H1 (cell line): ENCODE measurements around the gene CTIF. TPM values are rescaled to one million over a fixed set of nuclear protein-coding genes. Genes with fewer than 3 reads are reported as not detected.

Experiments used
- CTCF ChIA-PET: fragments of 300-600 bp; sonication (Branson Sonifier 250); formaldehyde crosslinking; loops from one replicate; lab custom pipeline; 2021; ENCODE audit not compliant: partially characterized antibody; lab: Charles Lee
- POLR2A ChIA-PET: fragments of 300-600 bp; sonication (Branson Sonifier 250); formaldehyde crosslinking; loops from one replicate; lab custom pipeline; 2021; ENCODE audit warnings: inconsistent platforms; ENCODE audit not compliant: partially characterized antibody; lab: Charles Lee
- DNase-seq, 2 experiments: peaks; one replicate each; pipeline versions ENCODE4 v3.0.0 to v3.0.0-alpha.2; 2010 to 2022; ENCODE audit warnings: low spot score in 2 of 2, low read depth in 1 of 2, mixed read lengths in 1 of 2
- FAIRE-seq: peaks from 2 replicates; lab custom pipeline; 2011; peaks lifted over from hg19 to GRCh38; lab: Jason Lieb, UNC
- H2AFZ ChIP-seq: 2 replicates; pipeline ENCODE4 v1.8.1; 2012; ENCODE audit warnings: low read length, inconsistent platforms
- H2AK5ac ChIP-seq: 2 replicates; pipeline ENCODE4 v1.6.1; 2013; ENCODE audit warnings: low read depth, low read length
- H2BK120ac ChIP-seq: replicated peaks from 2 replicates; pipeline ENCODE3; 2013; ENCODE audit warnings: low read depth, low read length, inconsistent platforms
- H2BK12ac ChIP-seq: 2 replicates; pipeline ENCODE4 v1.6.1; 2013; ENCODE audit warnings: low read depth, low read length
- H2BK15ac ChIP-seq: 2 replicates; pipeline ENCODE4 v1.6.1; 2013; ENCODE audit warnings: low read length
- H2BK20ac ChIP-seq: 2 replicates; pipeline ENCODE4 v1.6.1; 2013; ENCODE audit warnings: low read length
- H2BK5ac ChIP-seq: 2 replicates; pipeline ENCODE4 v1.6.1; 2013; ENCODE audit warnings: low read depth, low read length
- H3K14ac ChIP-seq: 2 replicates; pipeline ENCODE4 v1.6.1; 2013; ENCODE audit warnings: inconsistent platforms; ENCODE audit not compliant: insufficient read length
- H3K18ac ChIP-seq: 2 replicates; pipeline ENCODE4 v1.6.1; 2013; ENCODE audit warnings: low read length; ENCODE audit errors: extremely low read depth
- H3K23ac ChIP-seq: 2 replicates; pipeline ENCODE4 v1.6.1; 2013; ENCODE audit warnings: inconsistent platforms; ENCODE audit not compliant: insufficient read length
- H3K23me2 ChIP-seq: 2 replicates; pipeline ENCODE4 v1.6.1; 2013; ENCODE audit warnings: low read depth, low read length
- H3K27ac ChIP-seq: 2 replicates; pipeline ENCODE4 v1.6.1; 2011; ENCODE audit warnings: low read depth, low read length, inconsistent platforms
- H3K27me3 ChIP-seq, 4 experiments: replicated peaks in 1 of 4; 1 replicate in 1 of 4; 2 replicates in 3 of 4; pipeline versions ENCODE4 v1.6.1 to v1.8.1; 2011 to 2013; ENCODE audit warnings: low read length in 3 of 4, mild to moderate bottlenecking in 3 of 4, inconsistent platforms in 2 of 4, mixed read lengths in 2 of 4, moderate library complexity in 1 of 4; ENCODE audit not compliant: control insufficient read depth in 3 of 4, insufficient read depth in 3 of 4; ENCODE audit errors: extremely low read depth in 1 of 4
- H3K36me3 ChIP-seq, 4 experiments: 2 replicates each; pipeline versions ENCODE4 v1.6.1 to v1.8.1; 2011 to 2013; ENCODE audit warnings: mild to moderate bottlenecking in 4 of 4, low read length in 3 of 4, moderate library complexity in 2 of 4, control low read depth in 1 of 4, inconsistent platforms in 1 of 4; ENCODE audit not compliant: insufficient read depth in 4 of 4, control insufficient read depth in 2 of 4
- H3K4ac ChIP-seq: replicated peaks from 2 replicates; pipeline ENCODE3; 2013; ENCODE audit warnings: low read length, low read depth, mixed read lengths, inconsistent platforms; ENCODE audit not compliant: insufficient read length
- H3K4me1 ChIP-seq, 4 experiments: replicated peaks in 1 of 4; 1 replicate in 1 of 4; 2 replicates in 3 of 4; pipeline versions ENCODE4 v1.6.1 to v1.8.1; 2011 to 2013; ENCODE audit warnings: low read length in 3 of 4, inconsistent platforms in 2 of 4, mixed read lengths in 1 of 4; ENCODE audit not compliant: insufficient read depth in 4 of 4, control insufficient read depth in 3 of 4
- H3K4me2 ChIP-seq, 2 experiments: 2 replicates each; pipeline versions ENCODE4 v1.6.1 to v1.8.1; 2011 to 2013; ENCODE audit warnings: low read depth in 2 of 2, low read length in 2 of 2, control low read depth in 1 of 2, inconsistent platforms in 1 of 2, mild to moderate bottlenecking in 1 of 2; ENCODE audit not compliant: insufficient read depth in 1 of 2
- H3K4me3 ChIP-seq, 4 experiments: fragments of 200-600, 300-600 bp in 1 of 4; sonication (generic), shearing (Covaris generic), sonication (Bioruptor Twin) in 1 of 4; 2 replicates each; pipeline versions ENCODE4 v1.5.1 to v1.8.1; 2011 to 2016; ENCODE audit warnings: low read length in 4 of 4, low read depth in 3 of 4, control low read depth in 2 of 4, inconsistent platforms in 2 of 4, mild to moderate bottlenecking in 2 of 4, mixed read lengths in 1 of 4, moderate library complexity in 1 of 4; ENCODE audit not compliant: insufficient read depth in 2 of 4; ENCODE audit errors: extremely low read depth in 1 of 4
- H3K56ac ChIP-seq: replicated peaks from 2 replicates; pipeline ENCODE3; 2013; ENCODE audit warnings: low read depth, mild to moderate bottlenecking, mixed read lengths, low read length, inconsistent platforms; ENCODE audit not compliant: insufficient read length
- H3K79me1 ChIP-seq: 2 replicates; pipeline ENCODE4 v1.6.1; 2013; ENCODE audit warnings: low read depth, low read length, control low read depth
- H3K79me2 ChIP-seq, 2 experiments: 2 replicates each; pipeline versions ENCODE4 v1.6.1 to v1.8.1; 2012 to 2013; ENCODE audit warnings: low read length in 2 of 2, mild to moderate bottlenecking in 2 of 2, inconsistent platforms in 1 of 2; ENCODE audit not compliant: insufficient read depth in 2 of 2, control insufficient read depth in 1 of 2
- H3K9ac ChIP-seq, 4 experiments: replicated peaks in 1 of 4; 1 replicate in 1 of 4; 2 replicates in 3 of 4; pipeline versions ENCODE4 v1.6.1 to v1.8.1; 2011 to 2013; ENCODE audit warnings: low read depth in 3 of 4, low read length in 3 of 4, control low read depth in 2 of 4, mild to moderate bottlenecking in 2 of 4, moderate library complexity in 2 of 4, inconsistent platforms in 1 of 4; ENCODE audit errors: extremely low read depth in 1 of 4
- H3K9me3 ChIP-seq, 2 experiments: 2 replicates each; pipeline versions ENCODE4 v1.6.1 to v1.8.1; 2012 to 2013; ENCODE audit warnings: mild to moderate bottlenecking in 2 of 2, moderate library complexity in 2 of 2, control low read depth in 1 of 2, inconsistent platforms in 1 of 2, low read depth in 1 of 2, low read length in 1 of 2, mixed read lengths in 1 of 2; ENCODE audit not compliant: insufficient read depth in 2 of 2
- H4K20me1 ChIP-seq, 2 experiments: replicated peaks in 1 of 2; 2 replicates each; pipeline versions ENCODE3 to v1.8.1; 2011 to 2013; ENCODE audit warnings: inconsistent platforms in 2 of 2, low read length in 2 of 2, mild to moderate bottlenecking in 1 of 2; ENCODE audit not compliant: insufficient read depth in 2 of 2, control insufficient read depth in 1 of 2
- H4K5ac ChIP-seq: 2 replicates; pipeline ENCODE4 v1.6.1; 2013; ENCODE audit warnings: low read length, low read depth, mixed read lengths, inconsistent platforms; ENCODE audit not compliant: insufficient read length
- H4K8ac ChIP-seq: 2 replicates; pipeline ENCODE4 v1.8.0; 2013; ENCODE audit warnings: mild to moderate bottlenecking, moderate library complexity, low read length, inconsistent platforms; ENCODE audit not compliant: insufficient read depth; ENCODE audit errors: extremely low read depth
- H4K91ac ChIP-seq: replicated peaks from 2 replicates; pipeline ENCODE3; 2013; ENCODE audit warnings: low read length, mixed read lengths, inconsistent platforms; ENCODE audit not compliant: insufficient read length
- ASH2L ChIP-seq: fragments of 200-600, 300-600 bp; sonication (generic); IDR thresholded peaks from one replicate; pipeline ENCODE4 v1.7.1; 2017; ENCODE audit warnings: low read length
- BACH1 ChIP-seq: IDR thresholded peaks from 2 replicates; pipeline ENCODE4 v1.6.1; 2012; ENCODE audit warnings: low read length, improper control_type of control experiment
- CBX5 ChIP-seq: fragments of 300-800, 300-1000 bp; sonication (generic); IDR thresholded peaks from 2 replicates; pipeline ENCODE4 v1.7.1; 2016; ENCODE audit warnings: antibody characterized with exemption, low read length, low read depth
- CHD2 ChIP-seq: IDR thresholded peaks from 2 replicates; pipeline ENCODE4 v1.6.1; 2012; ENCODE audit warnings: low read length, improper control_type of control experiment
- CREB1 ChIP-seq: IDR thresholded peaks from 2 replicates; pipeline ENCODE4 v1.6.1; 2012; ENCODE audit warnings: inconsistent platforms
- EGR1 ChIP-seq: IDR thresholded peaks from 2 replicates; pipeline ENCODE4 v1.6.1; 2011; ENCODE audit warnings: low read depth, low read length, borderline replicate concordance
- JUN ChIP-seq: IDR thresholded peaks from 2 replicates; pipeline ENCODE4 v1.6.1; 2011; ENCODE audit warnings: low read depth, mild to moderate bottlenecking, improper control_type of control experiment, low read length
- NRF1 ChIP-seq: IDR thresholded peaks from 2 replicates; pipeline ENCODE4 v1.6.1; 2011; ENCODE audit warnings: mild to moderate bottlenecking, low read depth, low read length, improper control_type of control experiment
- POU5F1 ChIP-seq: IDR thresholded peaks from 2 replicates; pipeline ENCODE4 v1.6.1; 2011; ENCODE audit warnings: low read depth, mild to moderate bottlenecking, low read length, moderate library complexity
- RAD21 ChIP-seq, 2 experiments: IDR thresholded peaks in 1 of 2; conservative IDR thresholded peaks in 1 of 2; 2 replicates each; pipeline ENCODE4 v1.6.1; 2011; ENCODE audit warnings: low read depth in 2 of 2, low read length in 2 of 2, improper control_type of control experiment in 1 of 2, inconsistent platforms in 1 of 2, mild to moderate bottlenecking in 1 of 2, moderate library complexity in 1 of 2
- RXRA ChIP-seq: IDR thresholded peaks from 2 replicates; pipeline ENCODE4 v1.6.1; 2011; ENCODE audit warnings: low read depth, mild to moderate bottlenecking, low read length, moderate library complexity; ENCODE audit not compliant: insufficient read depth
- SIN3A ChIP-seq, 2 experiments: IDR thresholded peaks in 1 of 2; conservative IDR thresholded peaks in 1 of 2; 2 replicates each; pipeline ENCODE4 v1.6.1; 2011 to 2012; ENCODE audit warnings: low read length in 2 of 2, improper control_type of control experiment in 1 of 2, low read depth in 1 of 2, mild to moderate bottlenecking in 1 of 2
- SP2 ChIP-seq: IDR thresholded peaks from 2 replicates; pipeline ENCODE4 v1.6.1; 2012; ENCODE audit warnings: mild to moderate bottlenecking, low read length, inconsistent platforms
- SP4 ChIP-seq: IDR thresholded peaks from 2 replicates; pipeline ENCODE4 v1.6.1; 2012; ENCODE audit warnings: low read length, inconsistent platforms
- TCF12 ChIP-seq: IDR thresholded peaks from 2 replicates; pipeline ENCODE4 v1.6.1; 2011; ENCODE audit warnings: low read depth, mild to moderate bottlenecking, low read length
- WGBS, 2 experiments: shearing (Covaris generic) in 1 of 2; methylation state at CpG; one replicate each; pipeline versions ENCODE4 v1.1.6 to v1.1.7; 2013 to 2015; ENCODE audit warnings: low lambda C conversion rate in 2 of 2, mixed read lengths in 2 of 2, inconsistent platforms in 1 of 2, low coverage in 1 of 2, missing lambda C conversion rate in 1 of 2; ENCODE audit not compliant: insufficient replicate concordance in 2 of 2, insufficient coverage in 1 of 2, insufficient read length in 1 of 2; ENCODE audit errors: extremely low coverage in 1 of 2, missing lambda C conversion rate in 1 of 2; 5-methylcytosine and 5-hydroxymethylcytosine counted together
- polyA plus RNA-seq, 7 experiments: library from polyadenylated mRNA; depleted of rRNA in 3 of 7; stranded (reverse) in 5 of 7; unstranded in 2 of 7; fragments of >200 nt in 5 of 7; fragments of 200-250 nt in 2 of 7; gene quantifications; 1 replicate in 5 of 7; 2 replicates in 1 of 7; 4 replicates in 1 of 7; pipeline versions ENCODE4 v1.2.1 to v1.2.3, GENCODE V29; 2011 to 2013; ENCODE audit warnings: missing spikeins in 2 of 7, mixed read lengths in 2 of 7
- total RNA-seq: library from RNA; stranded (reverse); fragmentation: NEBNext Ultra II Directional; extraction: Animal tissue kit (Norgen Biotek cat#: 25700); gene quantifications from 2 replicates; pipeline ENCODE4 v1.2.1, GENCODE V29; 2021
- TF ChIP-seq, protein P1 (sequence below): IDR thresholded peaks from 2 replicates; pipeline ENCODE4 v1.6.1; 2012; ENCODE audit warnings: inconsistent platforms

Gene CTIF
- total and polyA plus RNA-seq, 2 of the 8 experiments (the other 6 are each of a cell fraction or from before 2014, with no cell fraction given) = 9.0 to 17.8 TPM

DNA sequence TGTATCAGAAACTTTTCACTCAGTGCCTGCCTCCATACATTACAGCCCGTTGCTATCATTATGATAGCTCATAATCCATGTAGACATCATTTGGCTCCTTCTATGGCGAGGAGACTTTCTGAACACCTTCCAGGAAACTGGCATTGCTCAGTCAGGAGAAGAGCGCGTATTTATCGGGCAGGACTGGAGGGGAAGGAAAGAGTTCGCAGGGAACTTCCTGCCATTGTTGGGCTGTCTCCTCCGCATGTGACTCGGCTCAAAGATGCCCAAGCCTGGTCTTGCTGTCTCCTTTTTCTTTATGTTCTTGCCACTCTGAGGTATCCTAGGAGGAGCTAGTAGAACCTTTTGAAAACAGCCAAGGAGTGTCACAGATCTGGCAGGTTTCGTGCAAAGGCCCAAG is 156.8 kb downstream of the CTIF start:
- no peak overlapping the region for H3K23ac ChIP-seq
- H3K9ac ChIP-seq = no peak overlapping the region
- no peak overlapping the region for H4K91ac ChIP-seq
- H3K9me3 ChIP-seq = no peaks in the 10 kb centered on the region
- H4K20me1 ChIP-seq = no peaks in the 10 kb centered on the region
- ChIA-PET POLR2A (no interaction called here), CTCF (interaction anchor here (0.8 to 1.7 kb wide), 5 partner anchors 19 to 251 kb away, joined by 3 to 6 read pairs (median 3); no protein-coding TSS in a partner anchor)
- no peak overlapping the region for H2BK15ac ChIP-seq
- H2AK5ac ChIP-seq = no peak overlapping the region
- no peaks in the 10 kb centered on the region for H3K4me1 ChIP-seq
- H2BK20ac ChIP-seq = no peak overlapping the region
- H3K27me3 ChIP-seq = no peaks in the 10 kb centered on the region
- H3K56ac ChIP-seq = no peak overlapping the region
- no peak overlapping the region for H3K4ac ChIP-seq
- H3K18ac ChIP-seq = no peak overlapping the region
- H2BK12ac ChIP-seq = no peak overlapping the region
- no peak for FAIRE-seq
- no peak overlapping the region for H3K4me3 ChIP-seq
- 90% methylated on average over 9 of the region's 9 CpGs; no CpG with 5 or more reads in 1 of the 2 experiments for WGBS, 2 experiments
- no peak overlapping the region for H3K27ac ChIP-seq
- no peak overlapping the region for H2BK120ac ChIP-seq
- DNase-seq = no peak
- no peaks in the 10 kb centered on the region for H3K79me2 ChIP-seq
- H4K5ac ChIP-seq = no peak overlapping the region
- no peak overlapping the region for H2BK5ac ChIP-seq
- no peaks in the 10 kb centered on the region for H3K36me3 ChIP-seq
- H4K8ac ChIP-seq = no peak overlapping the region
- no peak overlapping the region for H2AFZ ChIP-seq
- H3K14ac ChIP-seq = no peak overlapping the region
- H3K23me2 ChIP-seq = no peaks in the 10 kb centered on the region
- no peak overlapping the region for H3K4me2 ChIP-seq
- no peaks in the 10 kb centered on the region for H3K79me1 ChIP-seq
- TF ChIP-seq, protein P1, sequence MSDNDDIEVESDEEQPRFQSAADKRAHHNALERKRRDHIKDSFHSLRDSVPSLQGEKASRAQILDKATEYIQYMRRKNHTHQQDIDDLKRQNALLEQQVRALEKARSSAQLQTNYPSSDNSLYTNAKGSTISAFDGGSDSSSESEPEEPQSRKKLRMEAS = no peak
- TF ChIP-seq CHD2 (no peak), SIN3A (conservative IDR thresholded peaks at IDR 0.05 in 1 of 2, IDR thresholded peaks at IDR 0.05 in 1 of 2; ENCODE audit: low read depth in 1 of 2, low read length in 2 of 2) (no peak), POU5F1 (no peak), SP4 (no peak), CBX5 (no peak), RAD21 (IDR thresholded peaks at IDR 0.05 in 1 of 2, conservative IDR thresholded peaks at IDR 0.05 in 1 of 2; ENCODE audit: low read depth in 2 of 2, low read length in 2 of 2) (no peak), ASH2L (no peak), TCF12 (no peak), SP2 (no peak), EGR1 (no peak), BACH1 (no peak), NRF1 (no peak), RXRA (no peak), CREB1 (no peak), JUN (no peak)
